ENCODE results near the gene SRM. TPM values are rescaled to one million over a fixed set of nuclear protein-coding genes. Genes with fewer than 3 reads are reported as not detected.
"Not testable (repeated sequence)": the region's sequence is repeated elsewhere in the genome, so short reads cannot be mapped to it uniquely, and the experiment has no call there.

SRM gene
- total RNA-seq, 1 donor from 2014 or later = 15.7 TPM

DNA sequence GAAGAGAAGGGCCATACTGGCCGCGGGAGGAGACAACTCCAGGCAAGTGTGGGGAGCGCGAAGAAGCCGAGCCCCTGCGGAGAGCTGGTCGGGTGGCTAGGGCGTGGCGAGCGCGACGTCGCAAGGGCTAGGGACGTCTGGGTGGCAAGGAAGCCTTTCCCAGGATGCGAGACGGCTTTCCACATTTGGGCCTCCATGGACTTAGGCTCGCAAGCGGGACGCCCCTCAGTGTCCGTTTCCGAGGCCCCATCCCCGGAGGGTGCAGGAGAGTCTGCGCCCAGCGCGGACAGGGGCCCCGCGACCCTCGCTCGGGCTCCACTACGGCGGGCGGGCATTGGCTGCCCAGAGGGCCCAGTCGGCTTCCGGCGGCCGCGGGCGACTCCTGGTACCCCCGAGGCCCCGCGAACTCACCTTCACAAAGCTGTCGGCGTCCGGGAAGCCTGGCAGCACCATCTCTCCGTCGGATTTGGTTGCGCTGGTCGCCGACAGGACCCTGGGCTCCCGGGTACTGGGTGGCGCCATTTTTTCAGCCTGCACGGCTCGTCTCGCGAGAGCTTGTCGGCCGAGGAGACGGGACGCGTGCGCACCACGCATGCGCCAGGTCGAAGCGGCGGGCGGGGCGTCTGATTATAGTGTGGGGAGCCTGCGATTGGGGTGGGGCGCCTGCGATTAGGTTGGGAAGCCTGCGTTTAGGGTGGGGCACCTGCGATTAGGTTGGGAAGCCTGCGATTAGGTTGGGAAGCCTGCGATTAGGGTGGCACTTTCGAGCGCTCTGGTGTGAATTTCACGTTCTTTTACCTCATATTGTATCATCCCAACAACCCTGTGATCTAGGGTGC is 39.7 kb upstream of the SRM start, which contains the start of gene EXOSC10:
EXOSC10 (minus strand) TSS at position 560 of the 839 bp plus-strand sequence; CDS start at position 522, 38 bp downstream.
- peaks cover 25% of the 10 kb centered on the region for H3K79me2 ChIP-seq (ENCODE audit: low read depth)
- H3K9ac ChIP-seq = peak within 1 kb of the TSS; percentile 95
- H3K4me3 ChIP-seq = peak within 1 kb of the TSS; percentile 89
- peaks cover 7% of the 10 kb centered on the region for H3K4me1 ChIP-seq
- no peaks in the 10 kb centered on the region for H3K9me3 Mint-ChIP-seq
- no peaks in the 10 kb centered on the region for H4K20me1 ChIP-seq (ENCODE audit: low read depth)
- no peaks in the 10 kb centered on the region for H3K27me3 ChIP-seq
- peaks cover 10% of the 10 kb centered on the region for H3K4me1 Mint-ChIP-seq
- H3K36me3 Mint-ChIP-seq = peaks cover 7% of the 10 kb centered on the region
- peak within 1 kb of the TSS; percentile 96 for H3K4me3 Mint-ChIP-seq
- peaks cover 3% of the 10 kb centered on the region for H3K27me3 Mint-ChIP-seq (ENCODE audit: insufficient read depth, low read depth)
- peak within 1 kb of the TSS; percentile 58 for H3K27ac ChIP-seq
- peak within 1 kb of the TSS; percentile 89 for H3K4me2 ChIP-seq
- peak within 1 kb of the TSS; percentile 96 for H3K27ac Mint-ChIP-seq
- H3K9me3 ChIP-seq (ENCODE audit: low read depth) = no peaks in the 10 kb centered on the region
- peak within 1 kb of the TSS; percentile 95 for H2AFZ ChIP-seq (replicated peaks)
- TF ChIP-seq, protein P1, sequence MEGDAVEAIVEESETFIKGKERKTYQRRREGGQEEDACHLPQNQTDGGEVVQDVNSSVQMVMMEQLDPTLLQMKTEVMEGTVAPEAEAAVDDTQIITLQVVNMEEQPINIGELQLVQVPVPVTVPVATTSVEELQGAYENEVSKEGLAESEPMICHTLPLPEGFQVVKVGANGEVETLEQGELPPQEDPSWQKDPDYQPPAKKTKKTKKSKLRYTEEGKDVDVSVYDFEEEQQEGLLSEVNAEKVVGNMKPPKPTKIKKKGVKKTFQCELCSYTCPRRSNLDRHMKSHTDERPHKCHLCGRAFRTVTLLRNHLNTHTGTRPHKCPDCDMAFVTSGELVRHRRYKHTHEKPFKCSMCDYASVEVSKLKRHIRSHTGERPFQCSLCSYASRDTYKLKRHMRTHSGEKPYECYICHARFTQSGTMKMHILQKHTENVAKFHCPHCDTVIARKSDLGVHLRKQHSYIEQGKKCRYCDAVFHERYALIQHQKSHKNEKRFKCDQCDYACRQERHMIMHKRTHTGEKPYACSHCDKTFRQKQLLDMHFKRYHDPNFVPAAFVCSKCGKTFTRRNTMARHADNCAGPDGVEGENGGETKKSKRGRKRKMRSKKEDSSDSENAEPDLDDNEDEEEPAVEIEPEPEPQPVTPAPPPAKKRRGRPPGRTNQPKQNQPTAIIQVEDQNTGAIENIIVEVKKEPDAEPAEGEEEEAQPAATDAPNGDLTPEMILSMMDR (IDR thresholded peaks at IDR 0.05) = no peak
- TF ChIP-seq EZH2 (IDR thresholded peaks at IDR 0.05) (no peak), EZH2phosphoT487 (IDR thresholded peaks at IDR 0.05) (no peak)
- H3K36me3 ChIP-seq = peaks cover 3% of the 10 kb centered on the region
- H3F3A ChIP-seq (ENCODE audit: low read depth) = peaks cover 17% of the 10 kb centered on the region
- peak; percentile 98 for DNase-seq (ENCODE audit: low spot score)

DNA sequence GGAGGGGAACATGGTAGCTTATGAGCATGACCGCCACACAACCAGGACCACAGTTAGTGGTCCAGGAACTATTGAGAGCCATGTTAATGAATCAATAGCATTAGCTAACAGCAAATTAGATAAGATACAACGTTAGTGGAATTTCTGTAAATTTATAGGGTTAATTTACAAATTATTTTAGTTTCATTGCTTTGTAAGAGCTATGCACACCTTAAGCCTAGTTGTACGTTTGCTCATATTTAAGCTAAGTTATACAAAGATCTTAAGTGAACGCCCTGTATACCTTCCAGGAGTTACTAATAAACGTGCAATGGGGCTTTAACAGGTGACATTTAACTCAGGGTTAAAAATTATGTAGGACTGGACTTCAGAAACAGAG is 39.1 kb upstream of the SRM start:
- Histone ChIP-seq H3K36me3 (peaks cover 3% of the 10 kb centered on the region), H3K27ac (no peak overlapping the region), H3F3A (ENCODE audit: low read depth) (peaks cover 17% of the 10 kb centered on the region), H2AFZ (replicated peaks) (peak overlapping the region; percentile 95), H3K79me2 (ENCODE audit: low read depth) (peaks cover 25% of the 10 kb centered on the region), H3K9ac (peak overlapping the region; percentile 95), H3K27me3 (no peaks in the 10 kb centered on the region), H4K20me1 (ENCODE audit: low read depth) (no peaks in the 10 kb centered on the region), H3K4me3 (peak overlapping the region; percentile 89), H3K4me1 (peaks cover 7% of the 10 kb centered on the region), H3K9me3 (ENCODE audit: low read depth) (no peaks in the 10 kb centered on the region), H3K4me2 (peak overlapping the region; percentile 89)
- TF ChIP-seq EZH2phosphoT487 (IDR thresholded peaks at IDR 0.05) (no peak), EZH2 (IDR thresholded peaks at IDR 0.05) (no peak)
- TF ChIP-seq, protein P1 (IDR thresholded peaks at IDR 0.05) = no peak
- no peaks in the 10 kb centered on the region for H3K9me3 Mint-ChIP-seq
- peak overlapping the region; percentile 96 for H3K4me3 Mint-ChIP-seq
- H3K27ac Mint-ChIP-seq = peak overlapping the region; percentile 85
- H3K4me1 Mint-ChIP-seq = peaks cover 10% of the 10 kb centered on the region
- H3K36me3 Mint-ChIP-seq = peaks cover 7% of the 10 kb centered on the region
- peaks cover 3% of the 10 kb centered on the region for H3K27me3 Mint-ChIP-seq (ENCODE audit: insufficient read depth, low read depth)
- DNase-seq (ENCODE audit: low spot score) = no peak

DNA sequence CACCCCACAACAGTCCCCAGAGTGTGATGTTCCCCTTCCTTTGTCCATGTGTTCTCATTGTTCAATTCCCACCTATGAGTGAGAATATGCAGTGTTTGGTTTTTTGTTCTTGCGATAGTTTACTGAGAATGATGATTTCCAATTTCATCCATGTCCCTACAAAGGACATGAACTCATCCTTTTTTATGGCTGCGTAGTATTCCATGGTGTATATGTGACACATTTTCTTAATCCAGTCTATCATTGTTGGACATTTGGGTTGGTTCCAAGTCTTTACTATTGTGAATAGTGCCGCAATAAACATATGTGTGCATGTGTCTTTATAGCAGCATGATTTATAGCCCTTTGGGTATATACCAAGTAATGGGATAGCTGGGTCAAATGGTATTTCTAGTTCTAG is 24.0 kb upstream of the SRM start:
- peaks cover 40% of the 10 kb centered on the region for H3K36me3 Mint-ChIP-seq
- H3K4me1 Mint-ChIP-seq; H3K27me3 Mint-ChIP-seq (ENCODE audit: insufficient read depth, low read depth); H3K27ac Mint-ChIP-seq; H3K9me3 ChIP-seq (ENCODE audit: low read depth); H3K4me3 Mint-ChIP-seq; H3F3A ChIP-seq (ENCODE audit: low read depth); H3K4me1 ChIP-seq; H3K9me3 Mint-ChIP-seq; H3K79me2 ChIP-seq (ENCODE audit: low read depth); H3K27ac ChIP-seq; H3K4me3 ChIP-seq; H3K27me3 ChIP-seq; H2AFZ ChIP-seq (replicated peaks); H3K9ac ChIP-seq; DNase-seq (ENCODE audit: low spot score); H3K4me2 ChIP-seq; H4K20me1 ChIP-seq (ENCODE audit: low read depth): not testable (repeated sequence)
- H3K36me3 ChIP-seq = peaks cover 22% of the 10 kb centered on the region

DNA sequence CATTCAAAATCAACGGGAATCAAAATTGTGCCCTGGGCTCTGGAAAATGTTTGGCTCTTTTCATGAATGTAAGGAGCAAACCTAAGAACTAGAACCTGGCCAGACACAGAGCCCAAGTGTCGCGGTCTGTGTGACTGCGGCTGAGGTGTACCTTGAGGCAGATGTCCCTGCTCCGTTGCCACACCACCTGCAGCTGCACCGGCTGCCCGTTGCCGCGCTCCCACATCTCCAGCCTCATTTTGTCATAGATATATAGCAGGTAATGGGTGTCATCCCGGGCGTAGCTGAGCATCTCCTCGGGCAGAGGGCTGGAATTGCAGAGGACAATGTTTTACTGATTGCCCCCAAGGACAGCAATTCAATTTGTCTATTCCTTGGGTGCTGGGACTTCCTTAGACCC is 21.1 kb upstream of the SRM start:
- H3K4me1 Mint-ChIP-seq = no peaks in the 10 kb centered on the region
- H3K4me3 Mint-ChIP-seq = no peak overlapping the region
- H3K9me3 Mint-ChIP-seq = no peaks in the 10 kb centered on the region
- H3K4me1 ChIP-seq = no peaks in the 10 kb centered on the region
- no peak overlapping the region for H3K4me3 ChIP-seq
- peaks cover 7% of the 10 kb centered on the region for H3K36me3 ChIP-seq
- peaks cover 37% of the 10 kb centered on the region for H3K36me3 Mint-ChIP-seq
- H3K9me3 ChIP-seq (ENCODE audit: low read depth) = no peaks in the 10 kb centered on the region
- no peak overlapping the region for H2AFZ ChIP-seq (replicated peaks)
- TF ChIP-seq, protein P1 (IDR thresholded peaks at IDR 0.05) = no peak
- TF ChIP-seq EZH2 (IDR thresholded peaks at IDR 0.05) (no peak), EZH2phosphoT487 (IDR thresholded peaks at IDR 0.05) (no peak)
- no peaks in the 10 kb centered on the region for H4K20me1 ChIP-seq (ENCODE audit: low read depth)
- H3K27ac ChIP-seq = no peak overlapping the region
- no peaks in the 10 kb centered on the region for H3K27me3 Mint-ChIP-seq (ENCODE audit: insufficient read depth, low read depth)
- H3K27me3 ChIP-seq = no peaks in the 10 kb centered on the region
- no peak overlapping the region for H3K4me2 ChIP-seq
- H3K9ac ChIP-seq = no peak overlapping the region
- H3F3A ChIP-seq (ENCODE audit: low read depth) = no peaks in the 10 kb centered on the region
- no peaks in the 10 kb centered on the region for H3K79me2 ChIP-seq (ENCODE audit: low read depth)
- H3K27ac Mint-ChIP-seq = no peak overlapping the region
- DNase-seq (ENCODE audit: low spot score) = no peak

All from neural progenitor cell (in vitro differentiated cells).